Ovary (tissue), 3 donors: ENCODE results near the gene PARP14.

Experiments
- EP300 ChIP-seq: sonication (generic); formaldehyde crosslinking; IDR thresholded peaks from one replicate; pipeline ENCODE4 v1.6.1; 2017; ENCODE audit warnings: antibody characterized with exemption
- POLR2A ChIP-seq: fragments of 450-650 bp; IDR thresholded peaks from one replicate; pipeline ENCODE4 v1.6.1; 2017; ENCODE audit warnings: antibody characterized with exemption, mild to moderate bottlenecking, moderate library complexity
- TF ChIP-seq, protein P1 (sequence below), 3 donors: fragments of 450-650 bp in 2 of 3; fragments of 200-600 bp in 1 of 3; IDR thresholded peaks; one replicate each; pipeline versions ENCODE4 v1.5.1 to v1.8.0; 2016 to 2022; ENCODE audit warnings: antibody characterized with exemption in 3 of 3, mild to moderate bottlenecking in 1 of 3
- donor health status: DM: no; HTN: no; CAD: no.

DNA sequence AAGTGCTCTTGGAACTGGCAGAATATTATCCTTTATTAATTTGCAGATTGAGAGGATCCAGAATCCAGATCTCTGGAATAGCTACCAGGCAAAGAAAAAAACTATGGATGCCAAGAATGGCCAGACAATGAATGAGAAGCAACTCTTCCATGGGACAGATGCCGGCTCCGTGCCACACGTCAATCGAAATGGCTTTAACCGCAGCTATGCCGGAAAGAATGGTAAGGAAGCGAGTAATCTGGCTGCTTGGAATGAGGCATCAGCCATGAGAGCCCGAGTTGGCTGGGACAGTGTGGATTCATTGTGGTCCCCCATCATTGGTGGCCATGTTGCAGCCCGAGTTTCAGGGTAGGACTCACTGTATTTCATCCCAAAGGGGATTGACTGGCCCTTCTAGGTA lies 47.1 kb downstream of the PARP14 start:
- TF ChIP-seq, protein P1, sequence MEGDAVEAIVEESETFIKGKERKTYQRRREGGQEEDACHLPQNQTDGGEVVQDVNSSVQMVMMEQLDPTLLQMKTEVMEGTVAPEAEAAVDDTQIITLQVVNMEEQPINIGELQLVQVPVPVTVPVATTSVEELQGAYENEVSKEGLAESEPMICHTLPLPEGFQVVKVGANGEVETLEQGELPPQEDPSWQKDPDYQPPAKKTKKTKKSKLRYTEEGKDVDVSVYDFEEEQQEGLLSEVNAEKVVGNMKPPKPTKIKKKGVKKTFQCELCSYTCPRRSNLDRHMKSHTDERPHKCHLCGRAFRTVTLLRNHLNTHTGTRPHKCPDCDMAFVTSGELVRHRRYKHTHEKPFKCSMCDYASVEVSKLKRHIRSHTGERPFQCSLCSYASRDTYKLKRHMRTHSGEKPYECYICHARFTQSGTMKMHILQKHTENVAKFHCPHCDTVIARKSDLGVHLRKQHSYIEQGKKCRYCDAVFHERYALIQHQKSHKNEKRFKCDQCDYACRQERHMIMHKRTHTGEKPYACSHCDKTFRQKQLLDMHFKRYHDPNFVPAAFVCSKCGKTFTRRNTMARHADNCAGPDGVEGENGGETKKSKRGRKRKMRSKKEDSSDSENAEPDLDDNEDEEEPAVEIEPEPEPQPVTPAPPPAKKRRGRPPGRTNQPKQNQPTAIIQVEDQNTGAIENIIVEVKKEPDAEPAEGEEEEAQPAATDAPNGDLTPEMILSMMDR (IDR thresholded peaks at IDR 0.05), result no peak
- TF ChIP-seq POLR2A (no peak), EP300 (no peak)
